Skeletal muscle cell (primary cell): Measurements from ENCODE around the gene HPN.
"Not testable (repeated sequence)": the region's sequence is repeated elsewhere in the genome, so short reads cannot be mapped to it uniquely, and the experiment has no call there.

Experiments used
- DNase-seq: peaks from one replicate; pipeline ENCODE4 v3.0.0-alpha.2; 2010; ENCODE audit warnings: low read depth
- H3K4me3 ChIP-seq: 2 replicates; pipeline ENCODE4 v1.5.1; 2011; ENCODE audit warnings: low read depth, mild to moderate bottlenecking, control low read depth, low read length, moderate library complexity

Gene HPN

DNA sequence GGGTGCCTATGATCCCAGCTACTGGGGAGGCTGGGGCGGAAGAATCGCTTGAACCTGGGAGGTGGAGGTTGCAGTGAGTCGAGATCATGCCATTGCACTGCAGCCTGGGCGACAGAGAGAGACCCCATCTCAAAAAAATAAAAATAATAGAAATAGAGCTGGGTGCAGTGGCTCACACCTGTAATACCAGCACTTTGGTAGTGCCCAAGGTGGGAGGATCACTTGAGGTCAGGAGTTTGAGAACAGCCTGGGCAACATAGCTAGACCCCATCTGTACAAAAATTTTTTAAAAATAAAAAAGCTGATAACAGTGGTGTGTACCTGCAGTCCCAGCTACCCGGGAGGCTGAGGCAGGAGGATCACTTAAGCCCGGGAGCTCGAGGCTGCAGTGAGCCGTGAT lies 34.1 kb upstream of the HPN start:
- DNase-seq, H3K4me3 ChIP-seq: not testable (repeated sequence)

DNA sequence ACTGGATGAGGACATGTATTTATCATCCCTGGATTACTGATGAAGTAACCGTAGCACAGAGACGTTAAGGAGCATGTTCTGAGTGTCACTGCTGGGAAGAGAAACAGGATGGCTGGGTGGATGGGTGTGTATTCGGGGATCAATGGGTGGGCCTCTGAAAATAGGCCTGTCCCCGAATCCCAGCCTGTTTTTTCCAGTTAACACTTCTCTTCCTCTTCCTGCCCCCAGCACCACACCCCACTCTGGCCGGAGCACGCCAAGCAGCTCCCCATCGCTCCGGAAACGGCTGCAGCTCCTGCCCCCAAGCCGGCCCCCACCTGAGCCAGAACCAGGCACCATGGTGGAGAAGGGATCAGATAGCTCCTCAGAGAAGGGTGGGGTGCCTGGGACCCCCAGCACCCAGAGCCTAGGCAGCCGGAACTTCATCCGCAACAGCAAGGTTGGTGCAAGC lies 32.6 kb upstream of the HPN start:
- H3K4me3 ChIP-seq = no peak overlapping the region
- no peak for DNase-seq

DNA sequence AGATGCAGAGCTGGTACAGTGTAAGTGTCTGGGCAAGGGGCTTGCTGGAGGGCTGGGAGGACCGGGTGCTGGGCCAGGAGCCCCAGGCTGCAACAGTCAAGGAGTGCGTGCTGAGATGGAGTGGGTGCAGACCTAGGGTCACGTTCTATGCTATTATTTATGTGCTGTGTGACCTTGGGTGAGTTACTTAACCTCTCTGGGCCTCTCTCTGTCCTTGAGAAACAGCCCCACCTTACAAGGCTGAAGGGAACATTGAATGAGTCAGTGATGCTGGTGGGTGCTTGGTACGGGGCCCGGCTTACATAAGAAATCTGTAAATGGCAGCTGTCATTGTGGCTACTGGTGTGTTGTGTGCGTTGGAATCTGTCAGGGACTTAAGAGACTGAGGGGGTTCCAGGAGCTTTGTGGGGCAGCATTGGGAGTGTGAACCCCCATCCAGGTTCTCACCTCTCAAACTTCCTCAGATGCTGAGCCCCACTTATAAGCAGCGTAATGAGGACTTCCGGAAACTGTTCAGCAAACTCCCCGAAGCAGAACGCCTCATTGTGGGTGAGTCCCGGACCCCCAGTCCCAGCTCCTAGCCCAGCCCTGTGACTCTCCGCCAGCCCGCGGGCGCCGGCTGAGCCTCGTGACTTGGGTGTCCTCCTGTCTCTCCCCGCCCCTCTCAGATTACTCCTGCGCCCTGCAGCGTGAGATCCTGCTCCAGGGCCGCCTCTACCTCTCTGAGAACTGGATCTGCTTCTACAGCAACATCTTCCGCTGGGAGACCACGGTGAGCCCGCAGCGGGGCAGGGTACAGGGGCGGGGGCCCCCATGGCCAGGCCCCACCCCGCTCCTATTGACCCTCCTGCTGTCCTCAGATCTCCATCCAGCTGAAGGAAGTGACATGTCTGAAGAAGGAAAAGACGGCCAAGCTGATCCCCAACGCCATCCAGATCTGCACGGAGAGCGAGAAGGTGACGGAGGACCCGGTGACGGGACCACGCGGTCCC lies 31.8 kb upstream of the HPN start:
- no peak for DNase-seq
- no peak overlapping the region for H3K4me3 ChIP-seq

DNA sequence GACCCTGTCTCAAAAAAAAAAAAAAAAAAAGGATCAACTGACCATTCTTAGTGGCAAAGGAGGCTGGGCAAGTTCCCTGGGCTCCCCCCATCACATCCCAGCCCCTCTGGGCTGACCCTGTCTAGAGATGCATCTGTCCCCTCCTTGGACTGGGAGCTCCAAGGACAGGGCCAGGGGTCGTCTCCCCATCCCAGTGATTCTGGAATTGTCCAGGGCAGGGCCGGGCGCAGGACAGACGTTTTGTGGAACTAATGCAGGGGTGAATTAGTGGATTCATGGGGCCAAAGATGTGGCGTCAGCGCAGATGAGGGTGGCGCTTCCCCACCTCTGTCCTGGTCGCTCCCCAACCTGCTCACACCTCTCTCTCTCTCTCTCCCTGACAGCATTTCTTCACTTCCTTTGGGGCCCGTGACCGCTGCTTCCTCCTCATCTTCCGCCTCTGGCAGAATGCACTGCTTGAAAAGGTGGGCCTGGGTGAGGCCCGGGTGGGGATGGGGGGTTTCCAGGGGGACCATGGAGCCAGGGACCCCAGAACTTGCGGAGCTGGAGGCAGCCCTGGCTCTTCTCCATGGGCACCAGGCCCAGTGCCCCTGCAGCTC lies 30.3 kb upstream of the HPN start:
- H3K4me3 ChIP-seq = no peak overlapping the region
- no peak for DNase-seq

DNA sequence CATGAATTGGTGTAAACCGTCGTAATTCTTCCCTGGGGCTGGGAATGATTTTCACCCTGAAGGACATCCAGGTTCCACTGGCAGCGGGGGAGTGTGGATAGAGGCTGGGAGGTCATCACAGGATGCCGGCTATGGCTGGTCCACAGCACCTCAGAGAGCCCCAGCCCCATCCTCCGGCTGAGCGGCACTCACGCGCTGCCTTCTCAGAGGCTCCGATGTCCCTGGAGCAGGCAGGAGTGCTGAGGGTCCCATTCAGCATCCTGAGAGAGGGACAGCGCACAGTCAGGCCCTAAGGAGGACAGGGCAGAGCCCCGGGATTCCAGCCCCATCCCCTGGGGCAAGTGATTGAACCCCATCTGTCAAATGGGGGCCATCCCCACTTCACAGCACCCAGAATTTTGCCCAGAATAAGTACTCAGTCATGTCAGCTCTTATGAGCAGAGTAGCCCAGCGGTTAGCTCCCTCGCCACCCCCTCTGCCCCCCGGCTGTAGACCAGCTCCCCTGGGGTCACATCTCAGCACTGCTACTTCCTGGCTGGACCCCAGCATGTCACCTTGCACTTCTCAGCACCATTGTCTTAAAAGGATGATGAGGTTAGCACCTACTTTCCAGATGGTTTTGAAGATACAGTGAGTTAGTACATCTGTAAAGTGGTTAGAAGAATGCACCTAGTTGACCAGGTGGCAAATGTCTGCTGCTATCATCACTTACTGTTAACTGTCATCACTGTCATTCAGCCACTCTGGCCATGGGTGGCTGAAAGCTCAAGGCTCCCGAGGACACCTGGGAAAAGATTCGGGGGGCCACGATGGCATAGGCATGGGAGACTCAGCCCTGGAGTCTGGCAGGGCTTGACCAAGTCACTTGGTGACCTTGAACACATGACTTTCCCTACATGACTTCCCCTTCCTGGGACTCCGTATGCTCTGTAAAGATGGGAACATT lies 29.5 kb upstream of the HPN start:
- no peak overlapping the region for H3K4me3 ChIP-seq
- no peak for DNase-seq

DNA sequence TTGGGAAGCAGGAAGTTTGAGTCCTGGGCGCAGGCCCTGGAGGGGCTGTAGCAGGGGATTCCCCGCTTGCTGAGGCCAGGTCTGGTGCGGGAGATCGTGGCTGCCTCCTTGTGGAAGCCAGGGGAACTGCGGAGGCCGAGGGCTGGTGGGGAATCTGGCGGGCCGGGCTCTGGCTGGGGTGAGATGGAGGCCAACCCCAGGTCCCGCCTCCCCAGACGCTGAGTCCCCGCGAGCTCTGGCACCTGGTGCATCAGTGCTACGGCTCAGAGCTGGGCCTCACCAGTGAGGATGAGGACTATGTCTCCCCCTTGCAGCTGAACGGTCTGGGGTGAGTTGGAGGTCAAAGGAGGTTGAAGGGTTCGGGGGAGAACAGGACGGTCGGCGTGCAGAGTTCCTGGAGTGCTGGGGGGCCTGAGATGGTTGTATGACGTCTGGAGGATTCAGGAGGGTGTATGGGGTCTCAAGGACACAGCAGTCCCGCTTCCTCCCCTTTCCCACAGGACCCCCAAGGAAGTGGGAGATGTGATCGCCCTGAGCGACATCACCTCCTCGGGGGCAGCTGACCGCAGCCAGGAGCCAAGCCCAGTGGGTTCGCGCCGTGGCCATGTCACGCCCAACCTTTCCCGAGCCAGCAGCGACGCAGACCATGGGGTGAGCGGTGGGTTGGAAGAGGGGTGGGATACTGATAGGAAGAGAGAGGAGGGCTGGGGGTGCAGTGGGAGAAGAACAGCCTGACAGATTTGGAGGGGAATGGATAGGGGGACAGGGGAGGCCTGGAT lies 28.3 kb upstream of the HPN start:
- DNase-seq = no peak
- H3K4me3 ChIP-seq = no peak overlapping the region

DNA sequence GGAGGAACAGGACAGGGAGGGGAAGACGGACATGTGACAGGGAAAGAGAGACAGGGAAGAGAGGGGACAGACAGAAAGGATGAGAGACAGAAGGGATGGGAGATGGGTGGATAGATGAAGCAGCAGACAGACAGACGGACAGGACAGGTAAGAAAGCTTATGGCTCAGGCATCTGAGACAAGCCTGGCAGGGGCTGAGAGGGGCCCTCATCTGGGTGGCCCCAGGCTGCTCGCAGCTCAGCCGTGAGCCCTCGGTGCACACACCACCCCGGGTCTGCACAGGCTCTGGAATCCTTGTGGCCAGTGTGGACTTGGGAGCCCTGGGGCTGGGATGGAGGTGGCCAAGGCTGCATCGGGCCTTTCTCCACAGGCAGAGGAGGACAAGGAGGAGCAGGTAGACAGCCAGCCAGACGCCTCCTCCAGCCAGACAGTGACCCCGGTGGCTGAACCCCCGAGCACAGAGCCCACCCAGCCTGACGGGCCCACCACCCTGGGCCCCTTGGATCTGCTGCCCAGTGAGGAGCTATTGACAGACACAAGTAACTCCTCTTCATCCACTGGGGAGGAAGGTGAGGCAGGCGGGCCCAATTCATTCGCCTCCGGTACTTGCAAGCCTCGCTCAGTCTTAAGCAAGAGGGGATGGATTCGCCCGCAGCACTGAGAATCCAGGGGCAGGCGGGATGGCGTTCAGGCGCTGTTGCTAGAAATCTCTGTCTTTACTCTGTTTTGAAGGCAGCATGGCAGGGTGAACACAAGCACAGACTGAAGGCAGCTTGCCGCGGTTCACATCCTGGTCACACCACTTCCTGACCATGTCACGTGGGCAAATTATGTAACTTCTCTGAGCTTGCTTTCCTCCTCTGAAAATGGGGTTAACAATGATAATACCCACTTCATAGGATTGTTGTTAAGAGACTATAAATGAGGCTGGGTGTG lies 27.4 kb upstream of the HPN start:
- DNase-seq = no peak
- H3K4me3 ChIP-seq = no peak overlapping the region

DNA sequence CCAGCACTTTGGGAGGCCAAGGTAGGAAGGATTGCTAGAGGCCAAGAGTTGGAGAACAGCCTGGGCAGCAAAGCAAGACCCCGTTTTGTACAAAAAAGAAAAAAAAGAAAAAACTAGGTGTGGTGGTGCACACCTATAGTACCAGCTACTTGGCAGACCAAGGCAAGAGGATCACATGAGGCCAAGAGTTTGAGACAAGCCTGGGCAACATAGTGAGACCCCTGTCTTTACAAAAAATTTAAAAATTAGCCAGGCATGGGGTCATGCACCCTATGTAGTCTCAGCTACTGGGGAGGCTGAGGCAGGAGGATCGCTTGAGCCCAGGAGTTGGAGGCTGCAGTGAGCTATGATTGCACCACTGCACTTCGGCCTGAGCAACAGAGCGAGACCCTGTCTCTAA lies 26.7 kb upstream of the HPN start:
- not testable (repeated sequence) for H3K4me3 ChIP-seq, DNase-seq

DNA sequence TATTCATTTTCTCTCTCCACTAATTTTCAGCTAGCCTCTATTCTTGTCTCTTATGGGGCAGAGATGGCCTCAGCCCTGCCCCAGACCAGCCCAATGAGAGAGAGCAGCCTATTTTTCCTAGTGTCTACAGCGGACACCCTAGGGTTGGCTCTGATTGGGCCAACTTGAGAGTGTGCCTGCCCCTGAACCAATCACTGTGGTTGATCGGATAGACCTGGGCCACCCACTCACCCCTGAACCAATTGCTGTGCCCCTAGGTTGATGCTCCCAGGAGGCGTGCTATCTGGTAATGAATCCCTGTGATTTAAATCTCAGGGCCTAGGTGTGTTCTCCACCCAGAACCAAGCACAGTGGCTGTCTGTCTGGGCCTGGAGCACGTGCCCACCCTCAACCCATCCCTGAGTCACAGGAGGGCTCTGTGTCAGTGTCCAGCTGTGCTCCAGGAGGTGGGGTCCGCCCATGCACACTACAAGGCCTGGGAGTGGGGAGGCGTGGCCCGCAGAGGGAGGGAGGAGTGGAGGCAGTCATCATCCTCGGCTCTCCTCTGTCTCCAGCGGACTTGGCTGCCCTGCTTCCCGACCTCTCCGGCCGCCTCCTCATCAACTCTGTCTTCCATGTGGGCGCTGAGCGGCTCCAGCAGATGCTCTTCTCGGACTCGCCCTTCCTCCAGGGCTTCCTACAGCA lies 26.1 kb upstream of the HPN start:
- H3K4me3 ChIP-seq = no peak overlapping the region
- DNase-seq = no peak

DNA sequence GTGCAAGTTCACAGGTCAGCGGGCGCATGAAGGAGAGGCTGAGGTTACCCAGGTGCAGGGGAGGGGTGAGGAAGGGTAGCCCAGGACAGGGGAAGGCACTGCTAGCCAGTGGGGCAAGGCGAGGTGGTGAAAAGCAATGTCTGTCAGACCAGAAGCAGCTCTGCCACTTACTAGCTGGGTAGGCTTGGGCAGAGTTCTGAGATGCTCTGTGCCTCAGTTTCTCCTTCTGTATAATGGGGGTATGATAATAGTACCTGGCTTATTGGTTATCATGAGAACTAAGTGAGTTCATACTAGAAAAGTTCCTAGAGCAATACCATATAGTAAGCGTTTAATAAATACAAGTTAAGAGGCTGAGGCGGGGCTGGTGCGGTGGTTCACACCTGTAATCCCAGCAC lies 25.6 kb upstream of the HPN start:
- no peak for DNase-seq
- no peak overlapping the region for H3K4me3 ChIP-seq

DNA sequence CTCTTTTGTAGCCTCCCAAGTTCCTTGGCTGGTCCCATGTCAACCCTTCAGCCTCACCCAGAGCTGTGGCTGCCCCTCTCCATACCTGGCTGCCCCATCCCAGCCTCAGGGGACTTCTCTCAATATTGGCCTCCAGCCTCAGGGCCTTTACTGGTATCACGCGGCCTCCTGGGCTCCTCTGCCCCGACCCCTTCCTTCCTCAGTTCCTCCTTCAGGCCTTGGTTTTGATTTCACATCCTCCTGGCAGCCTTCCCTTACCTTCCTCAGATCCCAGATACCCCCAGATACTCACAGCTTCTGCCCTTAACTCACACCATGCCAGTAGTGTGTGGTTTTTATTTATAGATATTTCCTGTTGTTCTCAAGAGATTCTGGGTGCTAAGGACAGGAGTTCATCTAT lies 24.0 kb upstream of the HPN start:
- no peak for DNase-seq
- no peak overlapping the region for H3K4me3 ChIP-seq

DNA sequence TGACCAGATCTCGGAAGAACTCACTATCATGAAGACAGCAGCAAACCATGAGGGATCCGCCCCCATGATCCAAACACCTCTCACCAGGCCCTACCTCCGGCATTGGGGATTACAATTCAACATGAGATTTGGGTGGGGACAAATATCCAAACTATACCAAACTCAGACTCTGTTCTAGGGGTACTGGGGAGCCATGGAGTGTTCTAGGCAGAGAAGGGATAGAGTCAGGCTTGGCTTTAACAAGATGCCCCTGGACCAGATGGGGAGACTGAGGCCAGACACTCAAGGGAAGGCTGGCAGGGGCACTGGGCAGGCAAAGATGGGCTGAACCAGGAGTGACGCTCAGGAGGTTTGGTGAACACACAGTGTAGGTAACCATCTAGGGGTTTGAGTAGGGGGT lies 23.1 kb upstream of the HPN start:
- DNase-seq = no peak
- H3K4me3 ChIP-seq = no peak overlapping the region

DNA sequence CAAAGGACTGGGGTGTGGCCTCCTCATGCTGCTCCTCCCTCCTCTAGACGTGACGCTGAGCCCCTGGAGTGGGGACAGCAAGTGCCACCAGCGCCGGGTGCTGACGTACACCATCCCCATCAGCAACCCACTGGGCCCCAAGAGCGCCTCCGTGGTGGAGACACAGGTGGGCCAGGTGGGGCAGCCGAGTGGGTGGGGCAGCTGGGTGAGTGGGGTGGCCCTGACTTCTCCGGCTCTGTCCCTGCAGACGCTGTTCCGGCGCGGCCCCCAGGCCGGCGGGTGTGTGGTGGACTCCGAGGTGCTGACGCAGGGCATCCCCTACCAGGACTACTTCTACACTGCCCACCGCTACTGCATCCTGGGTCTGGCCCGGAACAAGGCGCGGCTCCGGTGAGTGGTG lies 22.4 kb upstream of the HPN start:
- H3K4me3 ChIP-seq = no peak overlapping the region
- no peak for DNase-seq

DNA sequence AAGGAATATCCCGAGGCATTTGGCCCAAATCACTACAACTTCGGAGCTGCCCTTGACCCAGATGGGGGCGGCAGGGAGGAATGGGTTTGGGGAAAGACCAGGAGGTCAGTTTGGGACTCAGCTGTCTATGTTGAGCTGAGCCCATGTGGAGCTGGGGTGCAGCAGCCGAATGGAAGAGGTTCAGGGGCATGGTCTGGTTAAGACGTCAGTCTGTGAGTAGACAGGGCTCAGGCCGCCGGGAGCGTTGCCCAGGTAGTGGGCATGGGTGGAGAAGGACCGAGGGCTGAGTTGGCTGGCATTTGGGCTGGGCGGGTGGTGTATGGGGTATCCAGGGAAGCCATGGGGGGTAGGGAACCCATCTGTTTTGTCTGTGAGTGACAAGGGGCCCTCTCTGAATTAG lies 20.5 kb upstream of the HPN start:
- no peak for DNase-seq
- H3K4me3 ChIP-seq = no peak overlapping the region

DNA sequence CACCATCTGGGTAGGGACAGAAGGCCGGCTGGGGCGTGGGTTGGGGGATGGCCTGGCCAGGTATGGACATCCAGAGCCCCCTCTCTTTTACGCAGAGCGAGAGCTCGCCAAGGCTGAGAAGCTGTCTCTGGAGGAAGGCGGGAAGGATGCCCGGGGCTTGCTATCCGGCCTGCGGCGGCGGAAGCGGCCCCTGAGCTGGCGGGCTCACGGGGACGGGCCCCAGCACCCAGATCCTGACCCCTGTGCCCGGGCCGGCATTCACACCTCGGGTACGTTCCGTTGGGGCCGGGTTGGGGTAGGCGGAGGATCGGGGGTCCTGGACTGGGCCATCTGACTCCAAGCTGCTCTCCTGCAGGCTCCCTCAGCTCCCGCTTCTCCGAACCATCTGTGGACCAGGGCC lies 19.9 kb upstream of the HPN start:
- H3K4me3 ChIP-seq = no peak overlapping the region
- no peak for DNase-seq

DNA sequence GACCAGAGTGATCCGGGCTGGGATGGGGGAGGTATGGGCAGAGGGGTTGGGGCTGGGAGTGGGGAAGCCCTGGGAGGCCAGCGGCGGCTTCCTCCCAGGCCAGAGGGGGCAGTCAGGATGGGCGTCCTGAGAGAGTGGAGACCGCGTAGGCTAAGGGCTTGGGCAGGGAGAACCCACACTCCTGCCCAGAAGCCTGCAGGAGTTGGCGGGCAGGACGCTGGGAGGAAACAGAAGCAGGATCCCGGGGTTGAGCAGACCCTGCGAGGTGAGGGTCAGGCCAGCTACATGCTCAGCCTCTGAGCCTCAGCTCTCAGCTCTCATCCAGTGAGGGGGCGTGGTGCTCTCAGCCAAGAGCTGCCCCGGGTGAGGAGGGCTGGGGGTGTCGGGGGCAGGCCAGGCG lies 19.1 kb upstream of the HPN start:
- no peak overlapping the region for H3K4me3 ChIP-seq

DNA sequence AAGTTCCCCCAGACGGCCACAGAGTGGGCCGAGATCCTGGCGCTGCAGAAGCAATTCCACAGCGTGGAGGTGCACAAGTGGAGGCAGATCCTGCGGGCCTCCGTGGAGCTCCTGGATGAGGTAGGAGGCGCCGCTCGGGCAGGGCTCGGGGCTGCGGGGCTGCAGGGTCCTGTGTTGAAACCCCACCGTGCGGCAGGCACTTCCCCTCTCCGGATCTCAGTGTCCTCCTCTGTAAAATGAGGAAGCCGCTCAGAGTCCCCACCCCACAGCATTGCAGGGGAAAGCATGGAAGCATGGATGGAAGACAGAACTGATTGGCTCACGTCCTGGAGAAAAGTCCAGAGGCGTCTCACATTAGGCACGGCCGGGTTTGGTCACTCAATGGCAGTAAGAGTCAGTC lies 18.1 kb upstream of the HPN start:
- no peak for DNase-seq
- H3K4me3 ChIP-seq = no peak overlapping the region

More for the DNA sequence above, 19.1 kb upstream of the HPN start:
- no peak for DNase-seq

DNA sequence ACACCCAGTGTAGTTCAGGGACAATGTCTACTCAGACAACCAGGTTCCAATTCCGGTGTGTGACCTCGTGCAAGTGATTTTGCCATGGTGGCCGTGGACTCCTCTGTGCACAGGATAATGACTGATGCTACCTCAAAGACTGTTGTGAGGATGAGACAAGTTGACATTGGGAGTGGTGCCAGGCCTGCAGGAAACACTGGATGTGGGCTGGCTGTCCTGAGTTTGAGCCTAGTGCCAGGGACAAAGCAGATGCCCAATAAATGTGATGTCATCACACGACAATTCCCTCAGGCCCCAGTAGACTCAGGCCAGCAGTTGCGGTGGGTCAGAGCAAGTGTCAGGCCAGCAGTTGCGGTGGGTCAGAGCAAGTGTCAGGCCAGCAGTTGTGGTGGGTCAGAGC lies 17.4 kb upstream of the HPN start:
- H3K4me3 ChIP-seq = no peak overlapping the region
- DNase-seq = no peak
